ENCODE measurements around the gene PDLIM7.
"Not testable (repeated sequence)": the region's sequence is repeated elsewhere in the genome, so short reads cannot be mapped to it uniquely, and the experiment has no call there.

The PDLIM7 gene

DNA sequence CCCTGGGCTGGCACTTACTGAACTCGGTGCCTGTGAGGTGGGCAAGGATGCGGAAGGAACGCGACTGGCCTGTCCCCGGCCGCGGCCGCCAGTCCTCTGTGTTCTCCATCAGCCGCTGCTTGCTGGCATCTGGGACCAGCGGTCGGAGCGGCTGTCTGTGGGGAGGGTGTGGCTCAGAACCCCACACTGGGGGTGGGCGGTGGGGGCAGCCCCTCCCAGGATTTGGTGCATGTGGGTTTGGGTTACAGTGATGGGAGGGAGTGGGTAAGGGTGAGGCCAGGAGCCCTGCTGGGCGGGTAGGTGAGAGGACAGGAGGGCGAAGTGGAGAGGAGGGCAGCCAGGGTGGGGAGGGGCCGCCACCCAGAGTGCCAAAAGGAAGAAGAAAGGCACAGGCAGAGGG lies 6.4 kb downstream of the PDLIM7 start:
- DNase-seq (ENCODE audit: low read depth): no peak

DNA sequence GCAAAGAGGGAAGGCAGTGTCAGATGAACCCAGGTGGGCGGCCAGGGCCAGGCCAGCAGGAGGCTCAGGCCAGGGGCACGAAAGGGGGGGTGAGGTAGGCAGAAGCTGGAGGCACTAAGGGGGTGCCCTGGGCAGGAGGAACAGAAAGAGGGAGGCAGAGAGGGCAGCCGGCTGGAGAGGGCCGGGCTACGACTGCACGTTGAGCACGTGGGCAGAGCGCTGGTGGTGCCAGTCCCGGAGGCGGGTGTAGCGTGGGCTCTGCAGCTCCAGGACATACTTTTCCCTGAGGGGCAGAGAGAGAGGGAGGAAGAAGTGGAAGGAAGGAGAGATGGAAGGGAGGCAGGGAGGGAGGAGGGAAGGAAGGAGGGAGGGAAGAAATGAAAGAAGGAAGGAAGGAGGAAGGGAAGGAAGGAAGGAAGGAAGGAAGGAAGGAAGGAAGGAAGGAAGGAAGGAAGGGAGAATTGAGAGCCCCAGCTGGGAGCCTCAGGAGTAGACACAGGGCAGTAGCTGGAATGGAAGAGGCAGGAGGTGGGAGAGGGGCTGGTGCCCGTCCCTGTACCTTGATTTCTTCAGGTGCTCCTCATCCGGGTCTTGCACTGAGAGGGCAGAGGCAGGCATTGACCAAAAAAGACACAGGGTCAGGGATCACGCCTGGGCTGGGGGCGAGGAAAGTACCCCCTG lies 7.0 kb downstream of the PDLIM7 start:
- DNase-seq (ENCODE audit: low read depth): no peak

DNA sequence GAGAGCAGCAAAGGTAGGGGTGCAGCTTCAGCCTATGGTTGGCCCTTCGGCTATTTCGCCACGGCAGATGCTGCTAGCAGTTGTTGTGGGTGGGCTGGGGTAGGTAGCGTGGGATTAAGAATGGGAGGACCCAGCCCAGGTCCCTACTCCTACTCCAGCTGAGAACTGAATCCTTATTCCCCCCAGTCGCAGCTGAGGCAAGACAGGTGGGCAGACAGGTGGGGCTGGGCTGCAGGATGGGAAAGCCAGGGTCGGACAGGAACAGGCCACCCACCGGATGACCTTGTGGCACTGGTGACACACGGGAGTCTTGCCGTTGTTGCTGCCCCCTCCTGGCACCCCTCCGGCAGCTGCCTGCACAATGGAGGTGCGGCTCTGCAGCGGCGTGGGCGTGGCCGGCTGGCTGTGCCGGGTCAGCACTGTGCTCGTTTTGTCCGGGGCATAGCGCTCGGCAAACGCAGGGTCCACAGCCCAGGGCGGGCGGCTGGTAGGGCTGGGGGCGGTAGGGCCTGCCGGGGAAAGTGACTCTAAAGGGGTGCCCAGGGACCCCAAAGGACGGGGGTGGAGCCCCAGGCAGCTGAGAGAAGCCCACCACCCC lies 8.2 kb downstream of the PDLIM7 start:
- DNase-seq (ENCODE audit: low read depth): no peak

DNA sequence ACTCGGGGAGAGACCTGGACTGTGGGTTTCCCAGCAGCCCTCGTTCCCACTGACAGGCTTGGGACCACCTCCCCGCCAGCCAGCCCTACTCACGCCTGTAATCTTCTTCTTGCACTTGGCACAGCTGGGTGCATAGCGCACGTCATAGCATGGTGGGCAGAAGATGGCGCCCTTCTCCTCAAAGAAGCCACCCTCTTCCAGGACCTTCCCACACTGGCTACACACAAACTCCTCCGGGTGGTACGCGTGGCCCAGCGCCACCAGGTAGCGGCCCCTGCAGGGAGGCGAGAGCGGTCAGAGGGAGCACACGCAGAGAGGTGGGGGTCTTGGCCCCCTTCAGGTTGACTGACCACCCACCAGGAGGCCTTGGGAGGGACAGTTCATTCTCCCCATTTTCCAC lies 9.4 kb downstream of the PDLIM7 start:
- DNase-seq (ENCODE audit: low read depth): no peak

DNA sequence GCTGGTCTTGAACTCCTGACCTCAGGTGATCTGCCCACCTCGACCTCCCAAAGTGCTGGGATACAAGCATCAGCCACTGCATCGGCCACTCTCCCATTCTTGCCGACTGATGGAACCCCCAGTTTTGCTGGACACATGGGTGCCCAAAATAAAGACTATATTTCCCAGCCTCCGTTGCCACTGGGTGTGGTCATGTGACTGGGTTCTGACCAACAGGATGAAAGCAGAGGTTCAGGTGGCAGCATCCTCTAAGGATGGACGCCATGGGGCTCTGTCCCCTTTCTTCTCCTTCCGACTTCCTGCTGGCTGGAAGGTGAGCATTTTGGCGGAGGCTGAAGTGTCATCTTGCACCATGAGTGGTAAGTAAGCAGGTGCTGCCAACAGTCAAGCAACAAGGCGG lies 10.3 kb downstream of the PDLIM7 start:
- no peak for DNase-seq (ENCODE audit: low read depth)

DNA sequence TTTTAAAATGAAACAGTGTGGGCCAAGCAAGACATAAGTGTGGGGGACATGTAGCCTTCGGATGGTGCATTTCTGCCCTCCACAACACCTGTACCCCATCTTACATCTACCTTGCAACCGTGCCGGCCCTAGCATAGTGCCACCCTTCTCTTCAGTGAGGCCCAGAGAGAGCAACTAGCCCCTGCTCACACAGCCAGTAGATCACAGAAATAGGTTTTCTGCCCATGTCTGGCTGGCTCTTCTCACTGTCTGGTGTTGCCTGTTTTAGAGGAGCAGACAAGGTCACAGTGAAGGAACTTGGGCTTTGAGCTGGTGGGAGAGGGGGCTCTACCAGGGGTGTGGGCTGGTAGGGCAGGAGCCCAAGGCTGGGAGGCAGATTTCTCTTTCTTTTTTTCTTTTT lies 11.1 kb downstream of the PDLIM7 start:
- DNase-seq (ENCODE audit: low read depth): no peak

DNA sequence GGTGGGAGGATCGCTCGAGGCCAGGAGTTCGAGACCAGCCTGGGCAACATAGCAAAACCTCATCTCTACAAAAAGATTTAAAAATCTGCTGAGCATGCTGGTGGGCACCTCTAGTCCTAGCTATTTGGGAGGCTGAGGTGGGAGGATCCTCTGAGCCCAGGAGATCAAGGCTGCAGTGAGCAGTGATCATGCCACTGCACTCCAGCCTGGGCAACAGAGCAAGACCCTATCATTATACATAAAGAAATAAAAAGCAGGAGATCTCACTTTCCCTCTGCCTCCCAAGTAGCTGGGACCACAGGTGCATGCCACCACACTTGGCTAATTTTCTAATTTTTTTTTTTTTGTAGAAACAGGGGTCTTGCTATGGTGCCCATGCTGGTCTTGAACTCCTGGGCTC lies 11.7 kb downstream of the PDLIM7 start:
- not testable (repeated sequence) for DNase-seq (ENCODE audit: low read depth)

DNA sequence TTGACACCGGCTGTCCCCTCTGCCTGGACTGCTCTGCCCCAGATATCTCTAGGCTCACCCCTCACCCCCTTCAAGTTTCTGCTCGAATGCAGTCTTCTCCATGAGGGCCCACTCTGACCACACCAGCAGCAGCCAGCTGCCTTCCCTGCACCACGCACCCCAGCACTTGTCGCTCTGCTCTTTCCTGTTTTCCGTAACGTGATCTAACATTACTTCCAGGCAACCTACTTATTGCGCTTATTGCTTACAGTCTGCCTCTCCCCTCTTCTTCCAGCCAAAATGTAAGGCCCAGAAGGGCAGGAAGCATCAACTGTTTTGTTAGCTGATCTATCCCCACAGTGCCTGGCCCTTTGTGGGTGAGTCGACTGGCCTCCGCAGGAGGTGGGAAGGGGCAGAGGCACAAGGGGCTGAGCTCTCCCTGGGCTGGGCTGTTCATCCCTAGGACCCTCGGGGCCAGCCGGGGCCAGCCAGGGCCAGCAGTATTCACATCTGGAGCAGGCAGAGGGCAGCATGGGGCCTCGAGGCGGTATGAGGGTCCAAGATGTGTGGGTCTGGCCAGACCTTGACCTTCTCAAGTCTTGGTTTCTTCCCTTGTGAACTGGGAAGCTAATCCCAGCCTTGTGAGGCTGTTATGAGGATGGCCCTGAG lies 12.4 kb downstream of the PDLIM7 start:
- DNase-seq (ENCODE audit: low read depth): no peak

DNA sequence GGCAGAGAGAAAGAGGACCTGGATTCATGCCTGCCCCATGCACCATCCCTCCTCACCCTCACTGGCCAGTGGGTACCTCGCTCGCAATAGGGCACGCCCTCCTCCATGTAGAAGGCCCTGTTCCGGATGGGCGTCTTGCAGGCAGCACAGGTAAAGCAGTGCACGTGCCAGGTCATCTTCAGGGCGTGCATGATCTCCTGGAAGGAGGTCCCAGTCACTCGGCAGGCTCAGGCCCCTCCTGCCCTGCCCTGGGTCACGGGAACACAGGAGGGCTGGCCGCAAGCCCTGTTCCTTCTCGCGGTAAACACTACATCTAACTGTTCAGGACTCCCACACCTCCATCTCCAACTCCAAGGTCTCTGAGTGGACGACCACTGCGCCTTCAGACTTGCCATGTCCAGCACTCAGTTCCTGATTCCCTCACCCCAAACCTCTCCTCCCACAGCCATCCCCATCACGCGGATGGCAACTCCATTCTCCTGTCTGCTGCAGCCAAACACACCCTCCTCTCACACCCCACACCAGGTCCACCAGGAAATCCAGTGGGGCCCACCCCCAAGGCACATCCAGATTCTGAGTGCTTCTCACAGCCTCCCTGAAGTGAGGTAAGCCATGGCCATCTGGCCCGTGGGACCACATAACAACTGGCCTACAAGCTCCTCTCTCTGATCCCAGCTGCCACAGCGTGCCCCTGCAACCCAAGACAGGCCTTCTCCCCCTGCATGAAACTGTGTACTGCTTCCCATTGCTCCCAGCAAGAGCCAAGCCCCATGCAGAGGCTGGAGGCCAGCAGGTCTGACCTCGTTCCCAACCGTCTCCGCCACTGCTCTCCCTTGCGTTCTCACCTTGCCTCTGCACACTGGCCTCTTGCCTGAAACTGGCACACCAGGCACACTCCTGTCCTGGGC lies 13.2 kb downstream of the PDLIM7 start:
- no peak for DNase-seq (ENCODE audit: low read depth)

DNA sequence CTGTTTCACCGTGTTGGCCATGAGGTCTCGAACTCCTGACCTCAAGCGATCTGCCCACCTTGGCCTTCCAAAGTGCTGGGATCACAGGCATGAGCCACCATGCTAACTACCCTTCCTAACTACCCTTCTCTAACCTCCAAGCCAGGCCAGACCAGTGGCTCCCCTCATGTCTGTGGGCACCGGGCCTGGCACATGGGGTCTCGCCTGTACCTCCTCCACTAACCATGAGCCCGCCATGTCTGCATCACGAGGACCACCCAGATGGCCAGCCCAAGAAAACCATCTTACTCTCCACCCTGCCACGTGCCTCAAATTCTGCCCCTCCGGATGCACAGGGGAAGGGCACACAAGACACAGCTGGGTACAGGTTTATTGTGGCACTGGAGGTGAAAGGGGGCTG lies 14.4 kb downstream of the PDLIM7 start:
- no peak for DNase-seq (ENCODE audit: low read depth)

DNA sequence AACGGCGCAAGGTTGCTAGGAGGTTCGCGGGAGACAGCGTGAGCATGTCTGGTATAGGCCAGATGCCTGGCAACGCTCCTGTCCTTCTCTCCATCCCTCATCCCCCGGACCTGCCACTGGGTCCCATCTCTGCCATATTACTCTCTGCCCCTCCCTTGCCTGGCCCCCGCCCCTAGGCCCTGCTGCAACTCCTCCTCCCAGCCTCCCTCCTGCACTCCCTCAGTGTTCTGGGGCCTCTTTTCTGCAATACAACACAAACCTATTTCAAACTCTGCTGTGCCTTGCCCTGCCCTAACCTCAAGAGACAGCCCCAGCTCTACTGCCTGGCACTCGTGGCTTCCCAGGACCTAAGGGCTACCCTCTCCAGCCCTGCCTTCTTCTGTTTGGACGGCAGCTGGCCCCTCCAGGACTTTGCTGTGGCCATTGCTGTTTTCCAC lies 15.0 kb downstream of the PDLIM7 start:
- no peak for DNase-seq (ENCODE audit: low read depth)

DNA sequence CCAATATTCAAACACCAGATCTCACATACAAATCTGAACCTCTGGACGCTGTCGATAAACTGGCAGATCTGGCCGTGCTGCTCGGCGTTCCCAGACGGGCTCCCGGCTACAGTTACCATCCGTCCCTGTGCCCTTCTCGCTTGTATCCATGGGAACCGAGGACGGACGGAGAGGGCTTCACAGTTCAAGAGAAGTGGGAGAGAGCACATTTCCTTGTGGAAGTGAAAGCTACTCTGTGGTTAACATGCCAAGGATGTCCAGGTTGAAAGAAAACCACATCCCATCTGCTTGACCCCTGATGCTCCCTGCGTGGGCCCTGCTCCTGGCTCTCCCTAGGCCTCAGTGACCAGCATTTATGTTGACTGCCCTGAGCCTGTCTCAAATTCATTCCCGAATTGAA lies 17.6 kb downstream of the PDLIM7 start:
- DNase-seq (ENCODE audit: low read depth): no peak

DNA sequence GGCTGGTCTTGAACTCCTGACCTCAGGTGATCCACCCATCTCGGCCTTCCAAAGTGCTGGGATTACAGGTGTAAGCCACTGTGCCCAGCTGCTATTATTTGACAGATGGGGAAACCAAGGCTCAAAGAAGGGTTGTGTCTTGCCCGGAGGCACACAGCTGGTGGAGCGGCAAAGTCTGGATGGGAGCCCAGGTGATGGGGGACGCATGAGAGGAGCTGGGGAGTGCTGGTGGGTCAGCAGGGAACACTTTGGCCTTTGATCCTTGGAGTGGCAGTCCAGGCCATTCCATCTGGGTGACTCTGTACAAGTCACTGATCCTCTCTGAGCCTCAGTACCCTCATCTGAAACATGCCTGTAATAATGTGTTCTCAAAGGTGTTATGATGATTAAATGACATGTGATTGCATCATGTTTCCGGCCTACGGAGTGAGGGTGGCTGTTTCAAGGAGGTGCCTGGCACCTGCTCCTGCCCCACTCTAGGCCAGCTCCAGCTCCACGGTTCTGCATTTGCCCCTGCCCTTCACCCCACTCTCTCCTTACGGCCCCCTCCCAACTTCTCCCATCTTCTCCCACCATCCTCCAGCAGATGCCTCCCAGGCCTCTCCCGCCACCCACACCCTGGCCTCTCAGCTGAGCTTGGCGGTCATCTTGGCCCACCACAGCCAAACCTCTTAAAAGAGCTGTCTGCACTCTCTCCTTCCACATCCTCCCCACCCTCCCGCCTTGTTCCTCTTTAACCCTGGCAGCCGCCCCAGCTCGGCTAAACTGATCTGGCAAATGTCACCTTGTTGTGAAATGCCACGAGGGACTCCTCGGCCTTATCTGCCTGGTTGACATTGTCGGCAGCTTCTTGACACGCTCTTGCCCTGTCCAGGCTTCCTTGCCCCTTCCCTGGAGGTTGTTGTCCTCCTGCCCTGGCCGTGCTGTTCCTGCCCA lies 18.4 kb downstream of the PDLIM7 start:
- no peak for DNase-seq (ENCODE audit: low read depth)

DNA sequence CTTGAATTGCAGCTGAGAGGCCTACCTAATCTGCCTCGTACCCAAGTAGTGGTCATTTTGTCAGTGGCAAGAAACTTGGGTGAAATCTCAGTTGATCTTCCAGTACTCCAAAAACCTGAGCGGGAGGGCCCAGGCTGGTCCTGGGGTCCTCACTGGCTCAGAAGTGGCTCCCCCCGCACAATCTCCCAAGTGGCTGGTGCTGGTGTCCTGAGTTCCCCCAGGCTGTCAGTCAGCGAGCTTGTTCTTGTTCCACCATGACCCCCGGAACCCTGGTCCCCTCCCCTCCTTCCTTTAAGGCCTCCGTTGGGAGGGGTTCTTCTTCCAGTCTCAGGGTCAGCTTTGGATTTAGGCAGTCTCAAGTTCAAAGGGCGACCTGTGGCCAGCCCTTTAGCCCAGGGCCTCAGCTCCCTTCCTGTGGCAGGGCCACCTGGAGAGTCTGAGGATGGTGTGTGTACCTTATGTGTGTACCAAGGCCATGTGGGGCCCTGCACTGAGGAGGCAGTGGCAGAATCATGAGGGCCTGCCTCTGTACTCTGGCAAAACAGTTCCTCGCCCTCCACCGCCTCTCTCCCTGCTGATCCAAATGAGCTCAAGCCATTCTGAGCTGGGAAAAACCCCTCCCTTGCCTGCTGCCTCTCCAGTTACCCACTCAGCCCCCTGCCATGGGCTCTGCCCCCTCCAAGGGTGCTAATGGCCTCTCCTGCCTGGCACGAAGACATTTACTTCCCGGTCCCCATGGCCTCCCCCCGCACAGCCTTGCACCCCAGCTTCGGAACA lies 19.5 kb downstream of the PDLIM7 start:
- DNase-seq (ENCODE audit: low read depth): no peak

DNA sequence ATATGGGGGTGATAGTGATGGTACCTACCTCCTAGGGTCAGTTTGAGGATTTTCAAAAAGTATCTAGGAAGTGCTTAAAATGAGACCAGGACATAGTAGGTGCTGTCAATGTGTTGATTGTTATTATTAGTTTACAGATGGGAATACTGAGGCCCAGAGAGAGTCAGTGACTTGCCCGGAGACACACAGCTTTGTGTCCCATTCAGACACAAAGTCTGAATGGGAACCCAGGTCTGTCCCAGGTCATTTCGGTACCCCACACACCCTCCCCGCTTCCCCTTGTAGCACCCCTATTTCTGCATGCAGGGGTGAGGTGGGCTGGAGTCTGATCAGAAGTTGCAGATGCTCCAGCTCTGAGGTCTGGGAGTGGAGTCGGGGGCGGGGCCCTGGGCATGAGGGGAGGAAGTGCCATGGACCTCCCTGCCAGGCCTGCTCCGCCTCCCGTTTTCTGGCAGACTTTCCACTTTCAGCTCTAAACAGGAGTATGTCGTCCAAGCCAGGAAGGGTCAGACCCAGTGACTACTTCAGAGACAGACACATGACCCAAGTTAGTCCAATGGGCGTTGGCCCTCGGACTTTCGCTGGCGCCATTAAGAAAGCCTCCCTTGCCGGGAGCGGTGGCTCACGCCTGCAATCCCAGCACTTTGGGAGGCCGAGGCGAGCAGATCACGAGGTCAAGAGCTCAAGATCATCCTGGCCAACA lies 20.7 kb downstream of the PDLIM7 start:
- no peak for DNase-seq (ENCODE audit: low read depth)

DNA sequence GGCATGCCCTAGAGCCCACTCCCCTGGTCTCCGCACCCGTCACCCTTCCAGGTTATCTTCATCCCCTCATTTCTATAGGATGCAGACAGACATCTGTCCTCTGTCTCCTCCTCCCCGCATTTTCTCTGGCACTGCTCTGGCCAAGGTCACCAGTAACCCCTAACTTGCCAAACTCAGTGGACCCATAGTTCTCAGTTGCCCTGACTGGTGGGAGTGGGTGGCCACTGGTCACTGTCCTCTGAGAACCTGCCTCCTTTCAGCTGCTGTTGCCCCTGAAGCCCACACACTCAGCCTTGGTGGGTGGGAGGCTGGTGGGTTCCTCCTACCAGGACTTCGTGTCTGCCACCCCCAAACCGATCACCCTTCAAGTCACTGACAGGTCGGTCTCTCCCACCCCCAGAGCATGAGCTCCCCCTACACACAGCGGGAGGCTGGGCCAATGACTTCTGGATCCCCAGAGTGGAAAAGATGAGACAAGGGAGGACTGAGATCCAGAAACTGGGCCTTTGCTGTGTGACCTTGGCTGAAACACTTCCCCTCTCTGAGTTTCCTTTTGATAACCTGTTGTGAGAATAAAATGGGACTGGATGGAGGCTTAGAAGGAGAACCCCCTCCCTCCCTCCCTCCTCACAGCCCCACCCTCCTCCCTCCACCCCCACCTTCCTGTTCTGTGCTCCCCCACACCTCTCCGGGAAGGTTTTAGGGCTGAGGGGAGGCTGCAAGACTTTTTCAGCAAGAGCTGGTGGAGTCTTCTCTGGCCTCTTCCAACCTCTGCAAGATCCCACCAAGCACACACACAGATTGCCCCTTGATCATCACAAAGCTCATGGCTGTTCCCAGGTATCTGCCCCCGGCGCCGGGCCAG lies 21.6 kb downstream of the PDLIM7 start:
- no peak for DNase-seq (ENCODE audit: low read depth)

DNA sequence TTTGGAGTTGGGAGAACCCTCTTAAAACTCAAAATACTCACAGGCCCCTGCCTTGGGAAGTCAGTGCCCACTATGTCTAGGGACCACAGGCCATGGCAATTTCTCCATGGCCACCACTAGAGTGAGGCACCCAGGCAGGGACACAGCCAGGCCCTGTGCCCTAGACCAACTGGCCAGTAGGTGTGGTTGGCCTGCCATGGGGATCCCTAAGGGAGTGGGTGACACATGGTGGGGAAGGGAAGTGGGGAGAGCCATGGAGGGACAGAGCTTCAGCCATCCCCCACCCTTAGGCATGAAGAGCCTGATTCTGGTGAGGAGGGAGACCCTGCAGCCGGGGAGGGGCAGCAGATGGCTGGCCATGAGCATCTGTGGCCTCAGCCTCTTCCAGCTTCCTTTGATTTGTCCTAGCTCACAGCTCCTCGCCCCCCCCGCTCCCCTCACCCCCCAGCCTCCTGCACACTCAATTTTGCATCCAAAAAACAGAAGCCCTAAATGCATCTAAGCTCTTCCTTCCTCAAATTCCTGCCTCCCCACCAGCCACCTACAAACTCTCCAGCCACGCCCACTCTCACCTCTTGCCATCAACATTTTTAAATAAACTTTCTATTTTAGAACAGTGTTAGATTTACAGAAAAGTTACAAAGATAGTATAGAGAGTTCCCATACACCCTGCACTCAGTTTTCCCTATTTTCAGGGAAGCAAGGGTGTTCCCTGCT lies 22.4 kb downstream of the PDLIM7 start:
- no peak for DNase-seq (ENCODE audit: low read depth)

DNA sequence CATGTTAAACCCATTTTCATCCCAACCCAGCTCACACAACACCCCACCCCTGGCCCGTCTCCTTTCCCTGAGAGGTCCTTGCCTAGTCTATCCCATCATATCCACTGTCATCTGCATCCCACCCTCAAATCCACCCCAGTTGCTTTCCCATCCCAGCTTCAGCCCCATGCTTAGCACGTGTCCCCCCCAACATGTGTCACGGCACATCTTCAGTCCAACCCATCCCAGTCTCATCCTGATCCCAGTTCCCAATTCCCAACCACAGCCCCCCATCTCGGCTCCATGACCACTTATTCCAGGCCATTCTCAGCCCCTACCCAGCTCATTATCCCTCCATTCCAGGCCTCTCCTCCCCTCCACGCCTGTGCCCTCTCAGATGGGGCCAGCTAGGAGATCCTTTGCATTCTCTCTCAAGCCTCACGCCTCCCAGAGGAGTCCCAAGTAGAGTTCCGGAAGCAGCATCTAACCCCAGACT lies 23.4 kb downstream of the PDLIM7 start:
- DNase-seq (ENCODE audit: low read depth): no peak

Measured in ELR (cell line).